Subcutaneous abdominal adipose tissue (tissue), 5 donors: ENCODE measurements around the gene GRID1.

Experiments
- H3K27ac ChIP-seq: one replicate; pipeline ENCODE4 v1.7.0; 2013; ENCODE audit warnings: low read depth, mild to moderate bottlenecking, inconsistent platforms, low read length, moderate library complexity
- H3K27me3 ChIP-seq, 5 donors: one replicate each; pipeline ENCODE4 v1.7.0; 2013; ENCODE audit warnings: low read length in 5 of 5, inconsistent platforms in 1 of 5; ENCODE audit not compliant: control insufficient read depth in 5 of 5, insufficient read depth in 4 of 5
- H3K36me3 ChIP-seq, 5 donors: one replicate each; pipeline ENCODE4 v1.7.0; 2013; ENCODE audit warnings: low read length in 5 of 5; ENCODE audit not compliant: control insufficient read depth in 5 of 5, insufficient read depth in 5 of 5
- H3K4me1 ChIP-seq, 5 donors: one replicate each; pipeline ENCODE4 v1.7.0; 2013; ENCODE audit warnings: low read length in 5 of 5, mild to moderate bottlenecking in 3 of 5, moderate library complexity in 1 of 5; ENCODE audit not compliant: control insufficient read depth in 5 of 5, insufficient read depth in 5 of 5
- H3K4me3 ChIP-seq, 5 donors: one replicate each; pipeline ENCODE4 v1.7.0; 2013; ENCODE audit warnings: low read length in 5 of 5, low read depth in 1 of 5
- H3K9ac ChIP-seq, 5 donors: one replicate each; pipeline ENCODE4 v1.7.0; 2013; ENCODE audit warnings: low read length in 5 of 5, mild to moderate bottlenecking in 4 of 5, moderate library complexity in 3 of 5
- H3K9me3 ChIP-seq, 5 donors: one replicate each; pipeline ENCODE4 v1.7.0; 2013; ENCODE audit warnings: low read length in 5 of 5; ENCODE audit not compliant: control insufficient read depth in 5 of 5
- donor health status: healthy.
- donor health status: healthy.
- donor health status: healthy.
- donor health status: healthy.
- donor health status: healthy.

Gene GRID1

DNA sequence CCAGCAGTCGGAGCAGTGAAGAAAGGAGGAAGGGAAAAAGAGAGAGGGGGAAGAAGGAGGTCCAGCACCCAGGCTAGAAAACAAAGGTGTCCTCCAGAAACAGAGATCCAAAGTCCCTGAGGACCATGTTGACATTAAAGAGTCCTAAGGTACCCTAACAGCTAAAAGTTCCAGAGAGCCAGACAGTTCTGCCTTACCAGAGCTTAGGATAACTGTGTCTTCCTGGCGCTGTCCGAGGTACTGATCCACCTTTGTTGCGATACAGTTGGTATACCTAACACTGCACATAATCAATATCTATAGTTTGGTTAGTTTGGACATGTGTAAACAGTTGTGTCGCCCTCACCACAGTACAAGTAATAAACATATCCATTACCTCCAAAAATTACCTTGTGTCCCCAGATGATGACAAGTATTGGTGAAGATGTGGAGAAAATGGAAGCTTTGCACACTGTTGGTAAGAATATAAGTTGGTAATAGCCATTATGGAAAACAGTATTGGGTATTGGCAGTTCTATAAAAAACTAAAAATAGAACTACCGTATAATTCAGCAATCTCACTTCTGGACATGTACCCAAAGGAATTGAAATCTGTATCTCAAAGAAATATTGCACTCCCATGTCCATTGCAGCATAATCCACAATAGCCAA is 59.8 kb downstream of the GRID1 start:
- H3K27me3 ChIP-seq: peaks cover 0 to 9% (median 0%) of the 10 kb centered on the region in 5 donors
- no peaks in the 10 kb centered on the region for H3K4me1 ChIP-seq
- H3K9ac ChIP-seq: no peak overlapping the region
- no peak overlapping the region for H3K4me3 ChIP-seq
- no peaks in the 10 kb centered on the region for H3K36me3 ChIP-seq
- peaks cover 0 to 4% (median 0%) of the 10 kb centered on the region in 5 donors for H3K9me3 ChIP-seq
- H3K27ac ChIP-seq: no peak overlapping the region

DNA sequence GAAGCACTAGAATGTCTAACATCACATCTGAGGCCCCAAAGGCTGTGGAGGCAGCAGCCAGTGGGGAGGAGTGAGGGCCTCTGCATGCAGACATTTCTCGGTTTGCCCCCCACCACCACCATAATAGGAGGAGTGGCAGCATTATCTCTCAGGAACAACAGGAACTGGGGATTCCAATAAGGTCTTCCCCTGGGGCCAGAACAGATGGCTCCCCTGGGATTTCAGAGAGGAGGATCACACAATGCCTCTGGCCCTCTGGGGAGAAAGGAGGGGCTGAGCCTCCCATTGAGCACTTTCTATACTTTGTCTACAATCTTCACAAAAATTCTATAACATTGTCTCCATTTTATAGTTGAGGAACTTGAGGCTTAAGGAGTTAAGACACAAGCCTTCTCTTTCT is 61.1 kb downstream of the GRID1 start:
- no peaks in the 10 kb centered on the region for H3K36me3 ChIP-seq
- peaks cover 0 to 9% (median 0%) of the 10 kb centered on the region in 5 donors for H3K27me3 ChIP-seq
- no peak overlapping the region for H3K27ac ChIP-seq
- peaks cover 0 to 4% (median 0%) of the 10 kb centered on the region in 5 donors for H3K9me3 ChIP-seq
- H3K4me1 ChIP-seq: no peaks in the 10 kb centered on the region
- no peak overlapping the region for H3K4me3 ChIP-seq
- H3K9ac ChIP-seq: no peak overlapping the region

DNA sequence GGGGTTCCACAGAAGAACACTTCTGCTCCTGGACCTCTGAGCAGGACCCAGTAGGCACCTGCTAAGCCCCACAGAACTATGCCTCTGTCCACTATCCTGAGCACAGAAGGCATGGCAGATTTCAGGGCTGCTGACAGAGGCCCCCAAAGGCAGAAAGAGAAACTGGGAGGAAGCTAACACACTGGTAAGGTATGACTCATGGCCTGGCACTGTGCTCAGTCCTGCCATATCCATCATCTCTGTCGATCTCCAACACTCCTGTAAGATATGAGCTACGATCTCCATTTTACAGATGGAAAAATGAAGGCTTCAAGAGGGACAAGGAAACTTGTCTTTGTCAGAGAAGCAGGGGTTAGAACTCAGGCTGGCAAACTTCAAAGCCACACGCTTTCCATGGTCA is 62.2 kb downstream of the GRID1 start:
- H3K9ac ChIP-seq: no peak overlapping the region
- H3K27me3 ChIP-seq: peaks cover 0 to 6% (median 0%) of the 10 kb centered on the region in 5 donors
- H3K36me3 ChIP-seq: no peaks in the 10 kb centered on the region
- H3K9me3 ChIP-seq: peaks cover 0 to 4% (median 0%) of the 10 kb centered on the region in 5 donors
- H3K4me3 ChIP-seq: no peak overlapping the region
- H3K27ac ChIP-seq: no peak overlapping the region
- no peaks in the 10 kb centered on the region for H3K4me1 ChIP-seq

DNA sequence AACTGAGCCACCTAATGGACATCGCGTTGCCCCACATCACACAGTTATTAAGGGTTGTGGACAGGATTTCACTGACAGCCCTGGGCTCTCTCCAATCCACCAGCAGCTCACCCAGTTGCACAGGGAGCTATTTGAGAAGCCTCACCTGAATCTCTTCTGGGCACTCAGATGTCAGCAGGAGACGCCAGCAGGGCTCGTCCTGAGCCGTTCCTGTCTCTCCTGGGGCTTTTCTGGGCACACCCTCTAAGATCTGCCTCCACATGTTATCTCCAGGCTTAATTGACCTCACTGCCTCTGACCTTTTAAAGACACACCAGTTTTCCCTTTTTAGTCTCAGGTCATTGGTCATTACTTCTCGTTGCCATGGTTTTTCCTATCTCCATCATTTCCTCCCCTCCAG is 63.0 kb downstream of the GRID1 start:
- Histone ChIP-seq H3K36me3 (no peaks in the 10 kb centered on the region), H3K27ac (no peak overlapping the region), H3K4me1 (no peaks in the 10 kb centered on the region), H3K9me3 (peaks cover 0 to 4% (median 0%) of the 10 kb centered on the region in 5 donors), H3K4me3 (no peak overlapping the region), H3K27me3 (peaks cover 0 to 3% (median 0%) of the 10 kb centered on the region in 5 donors), H3K9ac (no peak overlapping the region)

DNA sequence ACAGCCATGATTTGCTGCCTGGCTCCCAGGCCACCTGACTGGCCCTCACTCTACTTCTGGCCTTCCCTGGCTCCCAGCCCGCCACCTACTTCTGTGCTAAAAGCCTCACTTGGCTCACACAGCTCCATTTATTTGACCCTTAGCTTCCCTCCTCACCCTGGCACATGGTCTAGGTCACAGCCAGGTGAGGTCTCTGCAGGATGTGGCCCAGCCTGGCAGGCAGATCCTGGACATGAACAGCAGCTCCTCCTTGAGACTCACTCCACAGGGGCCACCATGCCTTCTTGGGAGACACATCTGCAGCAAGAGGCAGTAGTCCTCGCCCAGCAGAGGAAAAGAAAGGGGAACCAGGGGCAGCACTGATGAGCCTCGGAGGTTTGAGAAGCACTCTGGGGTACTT is 64.6 kb downstream of the GRID1 start:
- H3K9ac ChIP-seq: no peak overlapping the region
- no peak overlapping the region for H3K4me3 ChIP-seq
- peaks cover 0 to 3% (median 0%) of the 10 kb centered on the region in 5 donors for H3K27me3 ChIP-seq
- no peak overlapping the region for H3K27ac ChIP-seq
- H3K9me3 ChIP-seq: peaks cover 0 to 4% (median 0%) of the 10 kb centered on the region in 5 donors
- no peaks in the 10 kb centered on the region for H3K4me1 ChIP-seq
- H3K36me3 ChIP-seq: no peaks in the 10 kb centered on the region

DNA sequence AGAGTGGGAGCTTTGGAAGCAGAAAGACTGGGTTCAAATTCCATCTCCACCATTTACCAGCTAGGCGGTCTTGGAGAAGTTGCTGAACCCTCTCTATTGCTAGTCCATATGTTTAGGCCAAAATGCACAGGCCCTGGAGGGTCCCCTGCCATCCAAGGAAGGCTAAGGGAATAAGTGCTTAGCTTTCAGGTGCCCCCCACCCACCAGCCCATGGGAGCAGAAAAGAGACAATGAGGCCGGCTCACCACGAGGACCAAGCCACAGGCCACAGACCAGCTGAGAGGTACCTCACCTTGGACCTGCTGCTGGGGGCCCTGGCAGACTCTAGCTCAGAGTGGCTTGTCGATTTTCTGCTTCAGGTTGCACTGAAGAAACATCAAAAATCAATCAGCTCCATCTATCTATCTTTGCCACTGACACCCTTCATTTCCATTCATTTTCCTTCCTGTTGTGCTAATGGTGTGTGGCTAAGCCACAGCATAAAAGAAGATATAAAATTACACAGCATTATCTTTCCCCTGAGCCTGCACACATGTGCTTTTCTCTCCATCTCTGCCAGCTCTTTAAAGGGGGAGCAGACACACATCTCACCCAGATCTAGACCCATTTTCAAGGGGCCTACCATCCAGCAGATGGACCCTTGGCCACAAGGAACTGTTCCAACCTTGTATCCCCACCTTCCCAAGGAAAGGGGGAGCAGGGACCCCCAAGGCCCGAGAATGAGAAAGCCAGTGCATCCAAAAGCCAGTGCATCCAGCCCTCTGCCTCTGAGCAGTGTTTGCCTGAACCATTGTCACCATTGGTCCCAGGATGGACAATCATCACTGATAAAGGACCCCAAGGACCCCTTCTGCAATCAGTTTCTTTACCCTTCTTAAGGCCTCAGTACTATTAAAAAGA is 65.4 kb downstream of the GRID1 start:
- Histone ChIP-seq H3K4me1 (no peaks in the 10 kb centered on the region), H3K9me3 (peaks cover 0 to 4% (median 0%) of the 10 kb centered on the region in 5 donors), H3K27ac (no peak overlapping the region), H3K9ac (no peak overlapping the region), H3K27me3 (peaks cover 0 to 3% (median 0%) of the 10 kb centered on the region in 5 donors), H3K4me3 (no peak overlapping the region), H3K36me3 (no peaks in the 10 kb centered on the region)

DNA sequence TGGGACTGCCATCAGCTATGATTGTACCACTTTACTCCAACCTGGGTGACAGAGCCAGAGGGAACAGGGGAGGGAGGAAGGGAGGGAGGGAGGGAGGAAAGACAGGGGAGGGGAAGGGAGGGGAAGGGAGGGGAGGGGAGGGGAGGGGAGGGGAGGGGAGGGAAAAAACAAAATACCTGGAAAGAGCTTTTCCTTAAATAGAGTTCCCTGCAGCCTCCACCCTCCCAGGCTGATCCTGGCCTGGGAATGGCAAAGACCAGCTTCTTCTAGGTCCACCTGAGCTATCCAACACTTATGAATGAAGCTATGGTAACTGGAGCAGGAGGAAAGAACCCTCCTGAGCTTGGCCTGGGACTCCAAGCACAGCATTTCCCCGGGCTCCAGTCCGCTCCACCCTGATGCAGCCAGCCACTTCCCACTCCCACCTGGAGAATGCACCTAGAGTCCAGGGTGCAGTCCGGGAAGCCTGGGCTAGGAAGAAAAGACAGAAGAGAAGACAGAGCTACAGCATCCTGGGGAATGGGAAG is 66.1 kb downstream of the GRID1 start:
- H3K4me1 ChIP-seq: no peaks in the 10 kb centered on the region
- H3K27me3 ChIP-seq: peaks cover 0 to 3% (median 0%) of the 10 kb centered on the region in 5 donors
- H3K4me3 ChIP-seq: no peak overlapping the region
- no peak overlapping the region for H3K9ac ChIP-seq
- peaks cover 0 to 4% (median 0%) of the 10 kb centered on the region in 5 donors for H3K9me3 ChIP-seq
- no peak overlapping the region for H3K27ac ChIP-seq
- no peaks in the 10 kb centered on the region for H3K36me3 ChIP-seq

DNA sequence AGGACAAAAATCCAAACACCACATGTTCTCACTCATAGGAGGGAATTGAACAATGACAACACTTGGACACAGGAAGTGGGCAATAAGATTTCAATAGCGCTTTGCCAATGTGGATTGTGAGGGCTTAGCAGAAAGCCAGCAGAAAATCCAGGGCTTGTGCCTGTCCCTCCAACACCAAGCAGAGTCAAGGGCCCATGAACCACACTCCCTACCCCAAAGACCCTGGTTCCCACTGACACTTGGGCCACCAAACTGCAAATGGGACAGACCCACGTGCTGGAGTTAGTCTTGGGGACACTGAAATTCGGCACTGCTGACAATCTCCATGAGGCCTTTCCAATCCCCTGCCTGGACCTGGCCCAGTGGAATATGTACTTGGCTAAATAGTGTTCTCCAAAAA is 67.0 kb downstream of the GRID1 start:
- no peak overlapping the region for H3K4me3 ChIP-seq
- no peak overlapping the region for H3K9ac ChIP-seq
- H3K4me1 ChIP-seq: no peaks in the 10 kb centered on the region
- no peaks in the 10 kb centered on the region for H3K36me3 ChIP-seq
- H3K9me3 ChIP-seq: peaks cover 0 to 4% (median 0%) of the 10 kb centered on the region in 5 donors
- no peak overlapping the region for H3K27ac ChIP-seq
- peaks cover 0 to 10% (median 1%) of the 10 kb centered on the region in 5 donors for H3K27me3 ChIP-seq

DNA sequence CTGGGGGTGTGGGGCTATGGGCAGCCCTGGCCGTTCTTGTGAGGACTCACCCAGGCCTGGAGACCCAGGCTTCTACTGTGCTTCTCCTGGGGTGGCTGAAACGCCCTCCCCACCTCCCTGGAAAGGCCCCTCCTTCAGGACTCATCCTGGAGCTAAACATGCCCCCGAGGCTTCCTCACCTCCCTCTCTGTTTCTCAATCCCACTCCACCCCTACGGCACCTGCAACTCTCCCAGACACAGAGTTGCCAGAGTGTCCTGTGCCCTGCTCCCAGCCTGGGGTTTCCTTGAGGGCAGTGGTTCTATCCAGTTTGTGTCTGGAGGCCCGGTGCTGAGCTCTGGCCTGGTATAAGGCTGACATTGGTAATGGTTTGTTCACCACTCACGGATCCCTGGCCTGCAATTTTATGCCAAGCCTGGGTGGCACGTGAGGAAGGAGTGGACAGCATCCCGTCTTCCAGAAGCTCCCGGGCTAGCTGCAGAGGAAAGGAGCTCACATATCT is 68.0 kb downstream of the GRID1 start:
- H3K27ac ChIP-seq: no peak overlapping the region
- no peak overlapping the region for H3K9ac ChIP-seq
- H3K36me3 ChIP-seq: no peaks in the 10 kb centered on the region
- H3K27me3 ChIP-seq: peaks cover 0 to 11% (median 2%) of the 10 kb centered on the region in 5 donors
- H3K9me3 ChIP-seq: peaks cover 0 to 4% (median 0%) of the 10 kb centered on the region in 5 donors
- H3K4me1 ChIP-seq: no peaks in the 10 kb centered on the region
- H3K4me3 ChIP-seq: no peak overlapping the region

DNA sequence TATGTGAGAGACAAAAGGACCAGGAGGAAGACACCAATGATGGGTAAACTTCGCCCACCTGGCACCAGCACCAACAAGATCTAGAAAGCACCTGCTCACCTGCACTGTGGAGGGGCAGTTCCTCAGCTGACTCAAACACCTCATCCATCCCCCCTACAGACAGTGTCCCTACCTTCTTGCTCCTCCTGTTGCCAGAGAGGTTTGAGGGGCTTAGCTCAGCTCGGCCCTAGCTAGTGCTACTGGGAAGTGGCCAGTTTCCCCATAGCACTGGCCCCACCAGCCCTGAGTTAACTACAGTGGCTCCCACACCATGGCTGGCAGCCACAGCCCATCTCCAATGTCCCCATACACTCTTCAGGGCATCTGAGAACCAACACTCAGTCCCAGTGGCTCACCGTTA is 70.8 kb downstream of the GRID1 start:
- no peak overlapping the region for H3K4me3 ChIP-seq
- H3K36me3 ChIP-seq: no peaks in the 10 kb centered on the region
- H3K4me1 ChIP-seq: no peaks in the 10 kb centered on the region
- H3K9me3 ChIP-seq: no peaks in the 10 kb centered on the region
- H3K27ac ChIP-seq: no peak overlapping the region
- H3K27me3 ChIP-seq: peaks cover 0 to 11% (median 3%) of the 10 kb centered on the region in 5 donors
- no peak overlapping the region for H3K9ac ChIP-seq
